K562 (cell line): ENCODE data around the gene ABHD4.

Experiments
- ARID3A ChIP-seq: IDR thresholded peaks from 2 replicates; pipeline ENCODE4 v1.6.1; 2012; ENCODE audit warnings: low read depth, low read length, improper control_type of control experiment, borderline replicate concordance
- POLR2A ChIP-seq: fragments of 450-650 bp; conservative IDR thresholded peaks from 2 replicates; pipeline ENCODE4 v1.6.1; 2016
- ZNF24 ChIP-seq: fragments of 450-650 bp; IDR thresholded peaks from 2 replicates; pipeline ENCODE4 v1.6.1; 2016
- ZNF609 ChIP-seq: sonication (generic); formaldehyde crosslinking; IDR thresholded peaks from 2 replicates; pipeline ENCODE4 v1.8.1; 2023; ENCODE audit warnings: missing genetic modification reagents, mild to moderate bottlenecking, borderline replicate concordance

GRCh38 chr14:22651586-22651985, 53.5 kb downstream of the ABHD4 start:
- TF ChIP-seq ZNF609 (CRISPR knock-in tag) (no peak), ZNF24 (no peak), ARID3A (no peak), POLR2A (no peak)
